GM13977 (cell line): ENCODE results near the gene MCOLN2.

Experiments
- DNase-seq: peaks from one replicate; pipeline ENCODE4 v3.0.0; 2012; ENCODE audit warnings: low spot score
- in situ Hi-C: fragments of 300-500 bp; cut with MboI; formaldehyde crosslinking; loops from one replicate; pipeline ENCODE4 v1.12.0; 2022; ENCODE audit warnings: low sequenced_read_pairs, low pct_unique_long_range_greater_than_20kb, mixed read lengths, inconsistent platforms; ENCODE audit not compliant: unreplicated experiment
- TF ChIP-seq, protein P1 (sequence below): IDR thresholded peaks from 2 replicates; pipeline ENCODE4 v1.5.1; 2012; ENCODE audit warnings: mild to moderate bottlenecking, control low read depth; ENCODE audit not compliant: insufficient read depth; ENCODE audit errors: extremely low read depth, missing control alignments

MCOLN2 gene

DNA sequence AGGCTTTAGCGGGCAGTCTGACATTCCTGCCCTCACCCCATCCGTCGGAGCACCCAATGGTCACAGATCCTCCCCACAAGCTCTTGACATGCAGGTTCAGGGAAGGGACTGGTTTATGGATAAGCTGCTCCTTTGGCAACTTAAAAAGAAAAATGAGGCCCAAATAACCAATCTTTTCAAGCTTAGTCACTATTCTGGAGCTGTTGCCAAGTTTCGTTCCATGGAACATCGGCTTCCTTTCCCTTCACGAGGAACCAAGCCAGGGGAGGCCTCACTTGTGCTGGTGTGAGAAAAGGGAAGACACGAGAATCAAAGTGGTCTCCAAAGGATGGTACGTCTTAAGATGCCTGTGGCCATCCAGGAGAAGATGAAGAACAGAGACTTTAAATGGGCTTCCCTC lies 57.8 kb downstream of the MCOLN2 start:
- TF ChIP-seq, protein P1, sequence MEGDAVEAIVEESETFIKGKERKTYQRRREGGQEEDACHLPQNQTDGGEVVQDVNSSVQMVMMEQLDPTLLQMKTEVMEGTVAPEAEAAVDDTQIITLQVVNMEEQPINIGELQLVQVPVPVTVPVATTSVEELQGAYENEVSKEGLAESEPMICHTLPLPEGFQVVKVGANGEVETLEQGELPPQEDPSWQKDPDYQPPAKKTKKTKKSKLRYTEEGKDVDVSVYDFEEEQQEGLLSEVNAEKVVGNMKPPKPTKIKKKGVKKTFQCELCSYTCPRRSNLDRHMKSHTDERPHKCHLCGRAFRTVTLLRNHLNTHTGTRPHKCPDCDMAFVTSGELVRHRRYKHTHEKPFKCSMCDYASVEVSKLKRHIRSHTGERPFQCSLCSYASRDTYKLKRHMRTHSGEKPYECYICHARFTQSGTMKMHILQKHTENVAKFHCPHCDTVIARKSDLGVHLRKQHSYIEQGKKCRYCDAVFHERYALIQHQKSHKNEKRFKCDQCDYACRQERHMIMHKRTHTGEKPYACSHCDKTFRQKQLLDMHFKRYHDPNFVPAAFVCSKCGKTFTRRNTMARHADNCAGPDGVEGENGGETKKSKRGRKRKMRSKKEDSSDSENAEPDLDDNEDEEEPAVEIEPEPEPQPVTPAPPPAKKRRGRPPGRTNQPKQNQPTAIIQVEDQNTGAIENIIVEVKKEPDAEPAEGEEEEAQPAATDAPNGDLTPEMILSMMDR, result no peak
- DNase-seq, result no peak
- in situ Hi-C loops, result loop anchor here (10.0 kb wide), 1 partner anchor 164 kb away; no protein-coding TSS in a partner anchor

- TF ChIP-seq, protein P1, result peak; percentile 84
- peak; percentile 25 for DNase-seq
- in situ Hi-C loops, result loop anchor here (10.0 kb wide), 1 partner anchor 161 kb away; no protein-coding TSS in a partner anchor
Observed at GRCh38 chr1:84936116-84936810, 60.6 kb downstream of the MCOLN2 start.

DNA sequence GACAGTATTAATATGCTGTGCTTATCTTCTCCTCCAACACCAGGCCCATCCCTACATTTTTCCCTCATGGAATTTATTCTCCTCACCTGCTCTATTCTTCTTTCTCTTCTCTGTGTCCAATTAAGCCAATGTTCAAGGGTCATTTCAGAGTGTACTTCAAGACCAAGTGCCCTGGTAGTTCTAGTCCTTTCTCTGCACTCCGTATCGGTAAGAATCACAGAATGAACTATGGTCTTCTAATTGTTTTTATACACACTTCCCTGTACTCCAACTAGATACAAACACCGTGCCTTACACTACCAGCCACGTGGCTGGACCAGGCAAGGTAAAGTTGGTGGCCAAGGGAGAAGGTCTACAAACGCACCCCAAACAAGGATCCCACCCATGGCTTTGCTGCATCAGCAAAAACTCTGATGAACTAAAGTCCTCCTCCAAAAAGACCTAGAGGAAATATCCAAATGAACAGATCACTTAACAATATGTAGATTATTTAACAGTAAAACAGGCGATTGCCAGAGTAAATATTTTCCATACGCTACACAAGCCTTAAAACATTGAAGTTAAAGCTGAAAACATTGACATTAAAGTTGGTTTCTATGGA lies 63.8 kb downstream of the MCOLN2 start:
- TF ChIP-seq, protein P1, result no peak
- in situ Hi-C loops, result loop anchor here (10.0 kb wide), 1 partner anchor 158 kb away; no protein-coding TSS in a partner anchor
- DNase-seq, result no peak

DNA sequence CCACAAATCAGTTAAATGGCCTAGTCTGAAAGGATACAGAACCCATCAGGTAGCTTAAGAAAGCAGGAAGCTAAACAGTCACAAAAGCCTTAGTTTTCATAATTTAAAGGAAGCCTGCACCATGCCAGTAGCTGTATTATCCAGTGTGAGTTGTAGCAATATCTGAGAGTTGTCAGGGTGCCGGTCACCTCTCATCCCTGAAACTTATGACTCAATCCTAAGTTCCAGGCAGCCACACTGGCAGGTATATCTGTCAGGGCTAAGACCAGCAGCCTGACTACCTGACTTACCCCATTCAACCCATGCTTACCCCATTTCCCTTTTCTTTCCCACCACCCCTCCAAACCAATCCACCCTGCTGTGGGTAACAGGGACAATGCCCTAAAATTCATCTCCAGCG lies 66.1 kb downstream of the MCOLN2 start:
- in situ Hi-C loops, result loop anchor here (10.0 kb wide), 1 partner anchor 156 kb away; no protein-coding TSS in a partner anchor
- no peak for DNase-seq
- TF ChIP-seq, protein P1, result no peak

- DNase-seq, result no peak
- in situ Hi-C loops, result loop anchor here (10.0 kb wide), 1 partner anchor 156 kb away; no protein-coding TSS in a partner anchor
- TF ChIP-seq, protein P1, result no peak
Observed at GRCh38 chr1:84930329-84930728, 66.6 kb downstream of the MCOLN2 start.

DNA sequence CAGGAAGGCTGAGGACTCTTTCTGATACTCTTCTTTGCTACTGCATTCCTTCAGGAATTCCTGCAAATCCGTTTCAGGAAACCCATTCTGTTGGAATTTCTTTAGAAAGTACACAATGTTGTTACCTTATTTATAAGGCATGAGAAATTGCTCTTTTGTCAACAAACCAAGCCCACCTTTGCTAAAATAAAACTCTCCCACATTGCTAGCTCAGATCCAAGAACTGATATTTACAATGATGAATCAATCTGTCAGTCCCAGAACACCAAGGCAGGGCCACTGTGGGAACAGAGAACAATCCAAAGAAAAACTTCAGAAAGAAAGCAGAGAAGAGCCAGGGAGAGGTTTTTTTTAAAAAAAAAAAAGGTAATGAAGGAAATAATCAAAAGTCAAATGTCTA lies 67.3 kb downstream of the MCOLN2 start:
- DNase-seq, result no peak
- TF ChIP-seq, protein P1, result no peak
- in situ Hi-C loops, result no loop called here
